ENCODE results near the gene ROPN1L.

GRCh38 chr5:10424124-10424731 lies 17.5 kb upstream of the ROPN1L start:
- TF ChIP-seq CTCF (IDR thresholded peaks at IDR 0.05) (peak; percentile 55), EZH2 (IDR thresholded peaks at IDR 0.05; ENCODE audit: borderline replicate concordance, insufficient read depth, low read depth, low read length, poor library complexity, severe bottlenecking) (no peak)
